ENCODE results near the gene FAM149B1. TPM values are rescaled to one million over a fixed set of nuclear protein-coding genes. Genes with fewer than 3 reads are reported as not detected.

Gene FAM149B1
- total and polyA plus RNA-seq, 2 of the 13 experiments (the other 11 are each of a cell fraction or from before 2014, with no cell fraction given) = 9.3 to 16.8 TPM

- peak; percentile 50; the same call in 1 of the 2 replicates for TF ChIP-seq ZNF646 (CRISPR knock-in tag; IDR thresholded peaks at IDR 0.05)
- no peak for TF ChIP-seq KDM4B (CRISPR knock-in tag; IDR thresholded peaks at IDR 0.05)
- peak; percentile 32; the same call in 1 of the 2 replicates for TF ChIP-seq GATA4 (IDR thresholded peaks at IDR 0.05; ENCODE audit: borderline replicate concordance, low read depth)
- peak; percentile 74 to 90 for TF ChIP-seq POLR2A (IDR thresholded peaks at IDR 0.05; ENCODE audit: insufficient read depth in 1 of 2, low read depth in 2 of 2, low read length in 2 of 2)
- peak; percentile 49 for TF ChIP-seq SMAD3 (CRISPR knock-in tag; IDR thresholded peaks at IDR 0.05)
- no peak for TF ChIP-seq ZKSCAN8 (CRISPR knock-in tag; IDR thresholded peaks at IDR 0.05; ENCODE audit: borderline replicate concordance)
- TF ChIP-seq MLX (CRISPR knock-in tag; IDR thresholded peaks at IDR 0.05) = 0 out of 2 replicates have a peak, but pooled peaks have one; percentile 37
- TF ChIP-seq ZNF224 (CRISPR knock-in tag; IDR thresholded peaks at IDR 0.05) = 0 out of 2 replicates have a peak, but pooled peaks have one; percentile 63
- TF ChIP-seq CBX2 (IDR thresholded peaks at IDR 0.05; ENCODE audit: low read depth, low read length) = no peak
- TF ChIP-seq CBX2 (CRISPR knock-in tag; IDR thresholded peaks at IDR 0.05; ENCODE audit: low read depth) = no peak; the same call in 1 of the 2 replicates
- TF ChIP-seq ZBED4 (CRISPR knock-in tag; IDR thresholded peaks at IDR 0.05; ENCODE audit: borderline replicate concordance) = peak; percentile 70; the same call in 1 of the 2 replicates
- peak; percentile 95 for TF ChIP-seq ZNF414 (CRISPR knock-in tag; IDR thresholded peaks at IDR 0.05)
- TF ChIP-seq FOXP1 (IDR thresholded peaks at IDR 0.05) = no peak
- TF ChIP-seq FOXP1 (CRISPR knock-in tag; IDR thresholded peaks at IDR 0.05) = no peak
- TF ChIP-seq ZNF124 (CRISPR knock-in tag; IDR thresholded peaks at IDR 0.05) = peak; percentile 67; the same call in 1 of the 2 replicates
- TF ChIP-seq ELF4 (CRISPR knock-in tag; IDR thresholded peaks at IDR 0.05; ENCODE audit: borderline replicate concordance) = peak; percentile 65; the same call in 1 of the 2 replicates
- TF ChIP-seq ARNT (IDR thresholded peaks at IDR 0.05) = no peak
Observed at GRCh38 chr10:73252445-73253224, 84.7 kb downstream of the FAM149B1 start, which contains the start of gene MRPS16 (continued).

Data from HepG2 (cell line).